Measurements from ENCODE around the gene DLGAP4.

Gene DLGAP4

DNA sequence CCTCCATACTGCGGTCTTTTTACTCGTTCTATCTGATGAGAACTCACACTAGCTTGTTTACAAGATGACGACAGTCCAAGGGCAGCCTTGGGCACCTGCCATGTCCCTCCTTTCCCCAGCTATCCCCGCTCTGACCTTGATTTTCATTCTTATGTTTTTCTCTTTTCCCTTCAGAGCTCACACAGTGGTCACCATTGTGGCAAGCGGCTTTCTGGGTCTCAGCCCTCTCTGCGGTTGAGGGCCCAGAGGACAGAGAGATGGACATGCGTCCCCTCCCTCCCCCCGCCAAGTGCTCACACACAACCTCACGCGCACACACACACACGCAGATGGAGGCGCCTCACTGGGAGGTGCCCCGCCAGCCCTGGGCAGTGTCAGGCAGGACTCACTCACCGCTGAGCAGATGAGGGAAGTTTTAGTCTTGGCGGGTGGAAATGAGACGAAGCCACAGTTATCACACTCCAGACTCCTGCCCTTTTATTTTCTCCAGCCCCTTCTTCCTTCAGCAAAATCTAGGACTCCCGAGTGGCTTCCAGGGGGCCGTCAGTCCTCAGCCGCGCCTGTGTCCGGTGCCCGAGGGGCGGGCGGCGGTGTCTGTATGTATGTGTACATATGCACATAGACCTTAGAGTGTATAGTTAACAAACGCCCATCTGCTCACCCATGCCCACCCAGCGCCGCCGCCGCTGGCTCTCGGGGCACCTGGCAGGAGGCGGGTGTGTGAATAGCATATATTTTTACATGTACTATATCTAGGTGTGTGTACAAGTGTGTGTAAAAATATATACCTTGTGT lies 221.4 kb downstream of the DLGAP4 start:
- TF ChIP-seq REST (IDR thresholded peaks at IDR 0.05; ENCODE audit: insufficient replicate concordance, low read depth) (no peak), GABPA (IDR thresholded peaks at IDR 0.05; ENCODE audit: low read depth) (no peak), SPI1 (IDR thresholded peaks at IDR 0.05; ENCODE audit: borderline replicate concordance, low read depth) (no peak), POLR2AphosphoS5 (IDR thresholded peaks at IDR 0.05; ENCODE audit: low read depth) (no peak)
- TF ChIP-seq, protein P1, sequence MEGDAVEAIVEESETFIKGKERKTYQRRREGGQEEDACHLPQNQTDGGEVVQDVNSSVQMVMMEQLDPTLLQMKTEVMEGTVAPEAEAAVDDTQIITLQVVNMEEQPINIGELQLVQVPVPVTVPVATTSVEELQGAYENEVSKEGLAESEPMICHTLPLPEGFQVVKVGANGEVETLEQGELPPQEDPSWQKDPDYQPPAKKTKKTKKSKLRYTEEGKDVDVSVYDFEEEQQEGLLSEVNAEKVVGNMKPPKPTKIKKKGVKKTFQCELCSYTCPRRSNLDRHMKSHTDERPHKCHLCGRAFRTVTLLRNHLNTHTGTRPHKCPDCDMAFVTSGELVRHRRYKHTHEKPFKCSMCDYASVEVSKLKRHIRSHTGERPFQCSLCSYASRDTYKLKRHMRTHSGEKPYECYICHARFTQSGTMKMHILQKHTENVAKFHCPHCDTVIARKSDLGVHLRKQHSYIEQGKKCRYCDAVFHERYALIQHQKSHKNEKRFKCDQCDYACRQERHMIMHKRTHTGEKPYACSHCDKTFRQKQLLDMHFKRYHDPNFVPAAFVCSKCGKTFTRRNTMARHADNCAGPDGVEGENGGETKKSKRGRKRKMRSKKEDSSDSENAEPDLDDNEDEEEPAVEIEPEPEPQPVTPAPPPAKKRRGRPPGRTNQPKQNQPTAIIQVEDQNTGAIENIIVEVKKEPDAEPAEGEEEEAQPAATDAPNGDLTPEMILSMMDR (IDR thresholded peaks at IDR 0.05; ENCODE audit: insufficient read depth, low read length) = no peak
- no peaks in the 10 kb centered on the region for H3K27me3 ChIP-seq (ENCODE audit: insufficient read depth, poor library complexity, severe bottlenecking)
- no peak overlapping the region for H3K4me3 ChIP-seq (replicated peaks; ENCODE audit: insufficient read depth, low read length)
- no peak overlapping the region for H3K27ac ChIP-seq (replicated peaks)
- DNase-seq (ENCODE audit: low read depth in 1 of 2, low spot score in 1 of 2) = no peak

- DNase-seq (ENCODE audit: low read depth in 1 of 2, low spot score in 1 of 2) = no peak
- H3K27ac ChIP-seq (replicated peaks) = no peak overlapping the region
- TF ChIP-seq REST (IDR thresholded peaks at IDR 0.05; ENCODE audit: insufficient replicate concordance, low read depth) = no peak
- TF ChIP-seq SPI1 (IDR thresholded peaks at IDR 0.05; ENCODE audit: borderline replicate concordance, low read depth) = no peak
- TF ChIP-seq GABPA (IDR thresholded peaks at IDR 0.05; ENCODE audit: low read depth) = no peak
- TF ChIP-seq, protein P1 (IDR thresholded peaks at IDR 0.05; ENCODE audit: insufficient read depth, low read length) = no peak
- no peak for TF ChIP-seq POLR2AphosphoS5 (IDR thresholded peaks at IDR 0.05; ENCODE audit: low read depth)
- no peaks in the 10 kb centered on the region for H3K27me3 ChIP-seq (ENCODE audit: insufficient read depth, poor library complexity, severe bottlenecking)
- no peak overlapping the region for H3K4me3 ChIP-seq (replicated peaks; ENCODE audit: insufficient read depth, low read length)
Observed at GRCh38 chr20:36528176-36528874, 222.2 kb downstream of the DLGAP4 start.

GRCh38 chr20:36528875-36529417 lies 222.8 kb downstream of the DLGAP4 start:
- H3K4me3 ChIP-seq (replicated peaks; ENCODE audit: insufficient read depth, low read length) = no peak overlapping the region
- DNase-seq (ENCODE audit: low read depth in 1 of 2, low spot score in 1 of 2) = no peak
- no peak for TF ChIP-seq GABPA (IDR thresholded peaks at IDR 0.05; ENCODE audit: low read depth)
- TF ChIP-seq, protein P1 (IDR thresholded peaks at IDR 0.05; ENCODE audit: insufficient read depth, low read length) = no peak
- TF ChIP-seq POLR2AphosphoS5 (IDR thresholded peaks at IDR 0.05; ENCODE audit: low read depth) = no peak
- TF ChIP-seq REST (IDR thresholded peaks at IDR 0.05; ENCODE audit: insufficient replicate concordance, low read depth) = no peak
- TF ChIP-seq SPI1 (IDR thresholded peaks at IDR 0.05; ENCODE audit: borderline replicate concordance, low read depth) = no peak

More at GRCh38 chr20:36528875-36529417, 222.8 kb downstream of the DLGAP4 start:
- no peak overlapping the region for H3K27ac ChIP-seq (replicated peaks)
- no peaks in the 10 kb centered on the region for H3K27me3 ChIP-seq (ENCODE audit: insufficient read depth, poor library complexity, severe bottlenecking)
